HK-2 (cell line): ENCODE results near the gene PMIS2.
A peak's percentile ranks its signal among the peaks of the same experiment; 100 is the strongest.

Source experiments
- DNase-seq: peaks from one replicate; pipeline ENCODE4 v3.0.0-alpha.2; 2018; ENCODE audit not compliant: unreplicated experiment

PMIS2 gene

DNA sequence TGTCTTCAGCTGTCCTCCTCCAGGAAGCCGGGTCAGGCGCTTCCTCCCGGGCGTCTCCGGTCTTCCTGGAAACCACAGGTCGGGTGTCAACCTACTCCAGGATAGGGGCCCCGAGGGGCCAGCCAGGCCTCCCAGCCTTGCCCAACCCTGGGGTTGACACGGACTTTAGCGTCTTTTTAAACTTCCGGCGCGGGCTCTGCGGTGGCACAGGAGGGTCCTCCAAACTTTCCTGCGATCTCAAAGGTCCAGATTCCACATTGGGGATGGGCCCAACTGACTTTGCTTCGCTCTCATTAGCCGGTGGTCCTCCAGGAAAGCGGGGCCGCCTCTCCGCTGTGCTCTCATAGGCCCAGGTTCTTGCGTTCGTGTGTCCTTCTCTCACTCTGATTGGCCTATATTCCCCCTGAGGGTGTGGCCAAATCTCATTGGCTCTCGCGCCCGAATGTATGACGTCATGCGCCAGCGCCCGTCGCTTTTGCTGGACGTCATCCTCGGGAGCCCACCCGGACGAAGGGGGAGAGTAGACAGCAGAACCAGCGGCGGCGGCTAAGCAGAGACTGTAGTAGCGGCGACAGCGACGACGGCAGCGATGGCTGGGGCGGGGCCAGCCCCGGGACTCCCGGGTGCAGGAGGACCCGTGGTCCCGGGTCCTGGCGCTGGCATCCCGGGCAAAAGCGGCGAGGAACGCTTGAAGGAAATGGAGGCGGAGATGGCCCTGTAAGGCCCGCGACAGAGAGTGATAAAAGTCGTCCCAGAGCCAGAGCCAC, 42.8 kb downstream of the PMIS2 start, which contains the start of gene RBM42:
TSS of gene RBM42 (plus strand) at position 472 of the 767 bp plus-strand sequence. CDS start at position 590, 118 bp downstream.
- DNase-seq: peak; percentile 97

DNA sequence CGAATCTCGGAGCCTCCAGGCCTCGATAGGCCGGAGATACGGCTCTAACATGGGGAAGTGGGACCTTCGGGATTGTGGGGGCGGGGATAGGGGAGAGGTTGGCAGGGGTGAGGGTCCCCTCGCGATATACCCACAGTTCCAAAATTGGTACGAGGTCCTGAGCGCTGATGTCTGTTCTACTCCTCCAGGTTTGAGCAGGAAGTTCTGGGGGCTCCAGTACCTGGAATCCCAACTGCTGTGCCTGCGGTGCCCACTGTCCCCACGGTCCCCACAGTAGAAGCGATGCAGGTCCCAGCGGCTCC, 43.3 kb downstream of the PMIS2 start:
- no peak for DNase-seq

DNA sequence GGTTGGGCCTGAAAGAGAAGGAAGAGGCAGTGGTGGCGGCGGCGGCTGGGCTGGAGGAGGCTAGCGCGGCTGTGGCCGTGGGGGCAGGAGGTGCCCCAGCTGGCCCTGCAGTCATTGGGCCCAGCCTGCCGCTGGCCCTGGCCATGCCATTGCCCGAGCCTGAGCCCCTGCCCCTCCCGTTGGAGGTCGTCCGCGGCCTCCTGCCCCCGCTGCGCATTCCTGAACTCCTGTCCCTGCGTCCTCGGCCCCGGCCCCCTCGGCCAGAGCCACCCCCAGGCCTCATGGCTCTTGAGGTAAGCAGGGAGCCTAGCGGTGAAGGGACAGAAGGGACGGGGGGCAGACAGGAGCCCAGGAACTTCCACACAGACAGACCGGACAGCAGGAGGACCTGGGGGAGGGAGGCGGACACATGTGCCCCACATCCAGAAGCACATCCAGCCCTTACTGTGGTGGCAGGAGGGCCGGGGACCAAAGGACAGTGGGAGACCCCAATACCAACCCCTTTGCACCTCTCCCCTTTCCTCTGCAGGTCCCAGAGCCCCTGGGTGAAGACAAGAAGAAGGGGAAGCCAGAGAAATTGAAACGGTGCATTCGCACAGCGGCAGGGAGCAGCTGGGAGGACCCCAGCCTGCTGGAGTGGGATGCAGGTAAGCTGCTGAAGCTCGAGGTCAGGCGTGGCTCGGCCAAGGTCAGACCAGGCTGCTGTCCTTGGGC, 47.9 kb downstream of the PMIS2 start:
- no peak for DNase-seq

DNA sequence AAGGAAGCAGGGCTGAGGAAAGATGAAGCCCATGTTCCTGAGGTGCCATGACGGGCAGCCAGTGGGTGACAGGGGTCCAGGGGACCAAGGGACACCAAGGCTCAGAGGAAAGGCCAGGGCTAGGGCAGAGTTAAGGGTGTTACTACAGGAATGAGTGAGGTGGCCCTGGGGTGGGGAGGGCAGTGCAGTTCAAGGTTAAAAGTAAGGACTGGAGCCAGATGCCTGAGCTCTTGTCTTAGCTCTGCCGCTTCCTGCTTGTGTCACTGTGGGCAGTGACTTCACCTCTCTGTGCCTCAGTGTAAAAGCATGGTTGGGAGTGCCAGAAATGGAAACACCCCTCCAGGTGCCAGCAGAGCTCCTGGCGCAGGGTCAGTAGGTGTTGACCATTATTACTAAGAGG, 50.7 kb downstream of the PMIS2 start:
- no peak for DNase-seq
